ENCODE data around the gene HYKK. TPM values are rescaled to one million over a fixed set of nuclear protein-coding genes. Genes with fewer than 3 reads are reported as not detected.
"Not testable (repeated sequence)": the region's sequence is repeated elsewhere in the genome, so short reads cannot be mapped to it uniquely, and the experiment has no call there.

HYKK gene
- total and polyA plus RNA-seq, 10 donors, result 1.1 to 4.7 (median 2.0) TPM

DNA sequence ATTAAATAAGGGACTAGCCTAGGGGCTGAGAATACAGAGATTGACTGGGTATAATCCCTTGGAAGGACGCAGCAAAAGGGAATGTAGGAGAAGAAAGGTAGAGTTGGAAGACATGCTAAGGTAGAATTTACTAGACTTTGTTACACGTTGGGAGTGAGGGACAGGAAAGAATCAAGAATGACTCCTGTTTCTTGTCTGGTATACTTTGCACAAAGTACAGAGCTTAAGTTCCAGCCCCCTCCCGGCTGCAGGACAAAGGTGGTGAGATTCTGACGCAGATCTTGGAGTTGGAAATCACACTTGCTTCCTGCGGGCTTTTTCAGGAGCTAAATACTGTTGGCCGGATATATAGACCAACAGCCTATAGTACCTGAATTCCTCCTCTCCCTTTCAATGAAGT is 895 bp downstream of the HYKK start:
- DNase-seq, result no peak
- TF ChIP-seq POLR2A (IDR thresholded peaks at IDR 0.05), result no peak
- TF ChIP-seq, protein P1, sequence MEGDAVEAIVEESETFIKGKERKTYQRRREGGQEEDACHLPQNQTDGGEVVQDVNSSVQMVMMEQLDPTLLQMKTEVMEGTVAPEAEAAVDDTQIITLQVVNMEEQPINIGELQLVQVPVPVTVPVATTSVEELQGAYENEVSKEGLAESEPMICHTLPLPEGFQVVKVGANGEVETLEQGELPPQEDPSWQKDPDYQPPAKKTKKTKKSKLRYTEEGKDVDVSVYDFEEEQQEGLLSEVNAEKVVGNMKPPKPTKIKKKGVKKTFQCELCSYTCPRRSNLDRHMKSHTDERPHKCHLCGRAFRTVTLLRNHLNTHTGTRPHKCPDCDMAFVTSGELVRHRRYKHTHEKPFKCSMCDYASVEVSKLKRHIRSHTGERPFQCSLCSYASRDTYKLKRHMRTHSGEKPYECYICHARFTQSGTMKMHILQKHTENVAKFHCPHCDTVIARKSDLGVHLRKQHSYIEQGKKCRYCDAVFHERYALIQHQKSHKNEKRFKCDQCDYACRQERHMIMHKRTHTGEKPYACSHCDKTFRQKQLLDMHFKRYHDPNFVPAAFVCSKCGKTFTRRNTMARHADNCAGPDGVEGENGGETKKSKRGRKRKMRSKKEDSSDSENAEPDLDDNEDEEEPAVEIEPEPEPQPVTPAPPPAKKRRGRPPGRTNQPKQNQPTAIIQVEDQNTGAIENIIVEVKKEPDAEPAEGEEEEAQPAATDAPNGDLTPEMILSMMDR (IDR thresholded peaks at IDR 0.05 in 8 of 11, conservative IDR thresholded peaks at IDR 0.05 in 3 of 11), result no peak
- no peak for TF ChIP-seq POLR2AphosphoS5 (IDR thresholded peaks at IDR 0.05)
- Histone ChIP-seq H3K27me3 (replicated peaks in 1 of 7) (peaks cover 0 to 31% (median 0%) of the 10 kb centered on the region in 7 donors), H3K9me3 (no peaks in the 10 kb centered on the region), H3K4me1 (peaks cover 0 to 23% (median 15%) of the 10 kb centered on the region in 6 donors), H3K36me3 (no peaks in the 10 kb centered on the region), H3K27ac (no peak overlapping the region), H3K4me3 (peak overlapping the region in 7 of 8 donors; percentile 60 to 89 (median 75))
- intact Hi-C loops (cut with DNase I; ENCODE audit: low total_unique reads), result no loop called here
- WGBS, 5 donors, result 38 to 51% (median 48%) methylated on average over 6 of the region's 6 CpGs

DNA sequence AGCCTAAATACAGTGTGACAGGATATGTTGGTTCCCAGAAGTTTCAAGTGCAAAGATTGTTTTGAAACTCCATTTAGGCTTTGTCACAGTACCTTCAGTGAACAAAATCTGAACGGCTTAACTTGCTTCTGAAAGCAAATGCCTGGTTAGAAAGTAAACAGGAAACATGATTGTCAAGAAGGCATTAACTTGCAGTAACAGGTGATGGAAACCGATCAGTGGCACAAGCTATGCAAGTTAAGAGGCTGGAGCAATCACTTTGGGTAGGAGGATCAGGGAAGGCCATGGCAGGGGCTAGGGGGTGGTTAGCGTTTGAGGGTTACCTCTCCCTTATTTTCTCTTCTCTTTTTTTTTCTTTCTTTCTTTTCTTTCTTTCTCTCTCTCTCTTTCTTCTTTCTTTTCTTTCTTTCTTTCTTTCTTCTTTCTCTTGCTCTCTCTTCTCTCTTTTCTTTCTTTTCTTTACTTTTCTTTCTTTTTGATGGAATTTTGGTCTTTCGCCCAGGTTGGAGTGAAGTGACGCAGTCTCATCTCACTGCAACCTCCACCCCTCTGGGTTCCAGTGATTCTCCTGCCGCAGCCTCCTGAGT is 2.4 kb downstream of the HYKK start:
- whole genome bisulfite sequencing, 5 donors, result 57 to 78% (median 74%) methylated on average over 6 of the region's 6 CpGs
- Histone ChIP-seq H3K36me3 (no peaks in the 10 kb centered on the region), H3K27ac (no peak overlapping the region), H3K9me3 (no peaks in the 10 kb centered on the region), H3K4me1 (peaks cover 0 to 23% (median 15%) of the 10 kb centered on the region in 6 donors), H3K27me3 (replicated peaks in 1 of 7) (peaks cover 0 to 31% (median 0%) of the 10 kb centered on the region in 7 donors), H3K4me3 (no peak overlapping the region)
- DNase-seq, result no peak
- TF ChIP-seq POLR2A (IDR thresholded peaks at IDR 0.05) (no peak), POLR2AphosphoS5 (IDR thresholded peaks at IDR 0.05) (no peak)
- TF ChIP-seq, protein P1 (IDR thresholded peaks at IDR 0.05 in 8 of 11, conservative IDR thresholded peaks at IDR 0.05 in 3 of 11), result no peak
- intact Hi-C loops (cut with DNase I; ENCODE audit: low total_unique reads), result no loop called here

DNA sequence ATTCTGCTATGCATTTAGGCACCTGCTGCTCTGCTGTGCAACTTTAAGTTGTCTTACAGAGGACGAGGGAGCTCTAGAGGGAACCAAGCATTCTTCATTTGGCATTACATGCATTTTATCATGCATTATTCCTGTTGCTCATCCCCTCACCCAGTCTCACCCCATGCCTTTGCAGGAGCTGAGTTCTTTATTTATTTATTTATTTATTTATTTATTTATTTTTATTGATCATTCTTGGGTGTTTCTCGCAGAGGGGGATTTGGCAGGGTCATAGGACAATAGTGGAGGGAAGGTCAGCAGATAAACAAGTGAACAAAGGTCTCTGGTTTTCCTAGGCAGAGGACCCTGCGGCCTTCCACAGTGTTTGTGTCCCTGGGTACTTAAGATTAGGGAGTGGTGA is 12.7 kb downstream of the HYKK start:
- H3K4me1 ChIP-seq; H3K27me3 ChIP-seq (replicated peaks in 1 of 7); DNase-seq; H3K36me3 ChIP-seq; H3K4me3 ChIP-seq; H3K27ac ChIP-seq; intact Hi-C loops (cut with DNase I; ENCODE audit: low total_unique reads); H3K9me3 ChIP-seq: not testable (repeated sequence)
- WGBS, 5 donors, result 81 to 96% (median 89%) methylated on average over 2 to 3 of the region's 3 CpGs

DNA sequence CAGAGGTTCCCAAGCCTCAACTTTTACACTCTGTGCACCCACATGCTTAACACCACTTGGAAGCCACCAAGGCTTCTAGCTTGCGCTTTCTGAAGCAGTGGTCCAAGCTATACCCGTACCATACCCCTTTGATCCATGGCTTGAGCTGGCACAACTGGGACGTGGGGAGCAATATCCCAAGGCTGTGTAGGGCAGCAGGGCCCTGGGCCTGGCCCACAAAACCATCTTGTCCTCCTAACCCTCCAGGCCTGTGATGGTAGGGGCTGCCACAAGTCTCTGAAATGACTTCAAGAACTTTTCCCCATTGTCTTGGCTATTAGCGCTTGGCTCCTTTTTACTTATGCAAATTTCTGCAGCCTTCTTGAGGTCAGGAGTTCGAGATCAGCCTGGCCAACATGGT is 16.9 kb downstream of the HYKK start:
- H3K9me3 ChIP-seq, result peaks cover 0 to 8% (median 0%) of the 10 kb centered on the region in 8 donors
- H3K36me3 ChIP-seq, result no peaks in the 10 kb centered on the region
- no peak for TF ChIP-seq POLR2AphosphoS5 (IDR thresholded peaks at IDR 0.05)
- TF ChIP-seq, protein P1 (IDR thresholded peaks at IDR 0.05 in 8 of 11, conservative IDR thresholded peaks at IDR 0.05 in 3 of 11), result no peak
- no peak for TF ChIP-seq POLR2A (IDR thresholded peaks at IDR 0.05)
- no peaks in the 10 kb centered on the region for H3K27me3 ChIP-seq (replicated peaks in 1 of 7)
- DNase-seq, result no peak
- no peaks in the 10 kb centered on the region for H3K4me1 ChIP-seq
- intact Hi-C loops (cut with DNase I; ENCODE audit: low total_unique reads), result no loop called here
- no peak overlapping the region for H3K27ac ChIP-seq
- 83 to 93% (median 89%) methylated on average over 5 of the region's 5 CpGs for WGBS, 5 donors
- H3K4me3 ChIP-seq, result no peak overlapping the region
